GM12878 (cell line): ENCODE measurements around the gene SLC12A2. TPM values are rescaled to one million over a fixed set of nuclear protein-coding genes. Genes with fewer than 3 reads are reported as not detected.

Source experiments
- CHD1 ChIP-seq: IDR thresholded peaks from 2 replicates; pipeline ENCODE4 v1.6.1; 2012; ENCODE audit warnings: low read depth, low read length, improper control_type of control experiment
- CHD4 ChIP-seq: fragments of 200-600 bp; sonication (generic); IDR thresholded peaks from 2 replicates; pipeline ENCODE4 v1.6.1; 2016; ENCODE audit warnings: mild to moderate bottlenecking
- CREM ChIP-seq: IDR thresholded peaks from 2 replicates; pipeline ENCODE4 v1.6.1; 2014; ENCODE audit warnings: antibody characterized with exemption, low read depth
- EZH2 ChIP-seq: IDR thresholded peaks from 2 replicates; pipeline ENCODE4 v1.6.1; 2012; ENCODE audit warnings: low read depth, mild to moderate bottlenecking, control low read depth, inconsistent platforms, low read length, borderline replicate concordance; ENCODE audit not compliant: control insufficient read depth
- FOS ChIP-seq: IDR thresholded peaks from 3 replicates; pipeline ENCODE4 v1.6.1; 2011; ENCODE audit warnings: borderline replicate concordance; ENCODE audit not compliant: insufficient read length; ENCODE audit errors: extremely low read depth
- HDGF ChIP-seq: fragments of 450-650 bp; IDR thresholded peaks from 2 replicates; pipeline ENCODE4 v1.6.1; 2016; ENCODE audit warnings: antibody characterized with exemption
- JUND ChIP-seq: IDR thresholded peaks from 2 replicates; pipeline ENCODE4 v1.6.1; 2012; ENCODE audit warnings: low read depth, mild to moderate bottlenecking, low read length, improper control_type of control experiment, moderate library complexity
- MEF2B ChIP-seq: fragments of 450-650 bp; IDR thresholded peaks from 2 replicates; pipeline ENCODE4 v1.6.1; 2018; ENCODE audit warnings: mild to moderate bottlenecking, moderate library complexity; ENCODE audit not compliant: partially characterized antibody, poor library complexity, severe bottlenecking
- MTA2 ChIP-seq: fragments of 450-650 bp; IDR thresholded peaks from 2 replicates; pipeline ENCODE4 v1.6.1; 2016; ENCODE audit warnings: low read depth, mild to moderate bottlenecking, moderate library complexity
- MXI1 ChIP-seq: fragments of 150-350 bp; IDR thresholded peaks from 2 replicates; pipeline ENCODE4 v1.6.1; 2011; ENCODE audit warnings: low read depth, mild to moderate bottlenecking, inconsistent platforms, low read length, improper control_type of control experiment
- NR2C2 ChIP-seq: IDR thresholded peaks from 2 replicates; pipeline ENCODE4 v1.6.1; 2011; ENCODE audit warnings: borderline replicate concordance, low read depth; ENCODE audit not compliant: control insufficient read depth, insufficient read length
- POLR2A ChIP-seq: IDR thresholded peaks from 2 replicates; pipeline ENCODE4 v1.6.1; 2011; ENCODE audit warnings: low read depth, mild to moderate bottlenecking, low read length
- POLR2AphosphoS2 ChIP-seq: IDR thresholded peaks from 2 replicates; pipeline ENCODE4 v1.6.1; 2011; ENCODE audit warnings: low read depth, mild to moderate bottlenecking, low read length, improper control_type of control experiment, moderate library complexity
- POU2F2 ChIP-seq: IDR thresholded peaks from 3 replicates; pipeline ENCODE4 v1.6.1; 2011; ENCODE audit warnings: low read depth, mild to moderate bottlenecking, low read length, borderline replicate concordance
- RELA ChIP-seq: fragments of 450-650 bp; IDR thresholded peaks from 2 replicates; pipeline ENCODE4 v1.8.0; 2014; ENCODE audit warnings: borderline replicate concordance; ENCODE audit not compliant: partially characterized antibody
- RFX5 ChIP-seq: IDR thresholded peaks from 2 replicates; pipeline ENCODE4 v1.6.1; 2011; ENCODE audit warnings: low read depth, low read length, improper control_type of control experiment
- RUNX3 ChIP-seq: IDR thresholded peaks from 2 replicates; pipeline ENCODE4 v1.6.1; 2012; ENCODE audit warnings: low read length, inconsistent platforms
- SRF ChIP-seq, 2 experiments: IDR thresholded peaks; 2 replicates each; pipeline ENCODE4 v1.6.1; 2011; ENCODE audit warnings: low read depth in 2 of 2, low read length in 2 of 2, mild to moderate bottlenecking in 1 of 2, moderate library complexity in 1 of 2
- TCF12 ChIP-seq: IDR thresholded peaks from 2 replicates; pipeline ENCODE4 v1.6.1; 2011; ENCODE audit warnings: low read depth, mild to moderate bottlenecking, low read length
- YBX1 ChIP-seq: fragments of 450-650 bp; IDR thresholded peaks from 2 replicates; pipeline ENCODE4 v1.6.1; 2016; ENCODE audit warnings: antibody characterized with exemption
- ZNF24 ChIP-seq: fragments of 450-650 bp; IDR thresholded peaks from 2 replicates; pipeline ENCODE4 v1.6.1; 2017; ENCODE audit warnings: antibody characterized with exemption, mild to moderate bottlenecking
- polyA plus RNA-seq, 11 experiments: library from polyadenylated mRNA; depleted of rRNA in 4 of 11; unstranded in 6 of 11; stranded (reverse) in 5 of 11; fragments of >200 nt; fragmentation: Nextera tagmentation in 4 of 11; fragmentation: Illumina TruSeq in 1 of 11; extraction: Ambion mirVana in 4 of 11; extraction: Trizol in 1 of 11; gene quantifications; 1 replicate in 1 of 11; 2 replicates in 10 of 11; pipeline versions ENCODE4 v1.2.1 to v1.2.3, GENCODE V29; 2011 to 2016; ENCODE audit warnings: inconsistent platforms in 2 of 11, missing spikeins in 2 of 11, low read depth in 1 of 11
- total RNA-seq, 4 experiments: library from RNA; depleted of rRNA in 3 of 4; stranded (reverse); fragments of >200 nt in 3 of 4; fragmentation: Illumina TruSeq in 1 of 4; extraction: Trizol in 1 of 4; gene quantifications; 2 replicates each; pipeline versions ENCODE4 v1.2.1 to v1.2.3, GENCODE V29; 2013 to 2021
- TF ChIP-seq, protein P1 (sequence below): fragments of 450-650 bp; IDR thresholded peaks from 2 replicates; pipeline ENCODE4 v1.6.1; 2016; ENCODE audit warnings: mild to moderate bottlenecking

Gene SLC12A2
- total and polyA plus RNA-seq, 10 of the 15 experiments (the other 5 are each of a cell fraction or from before 2014, with no cell fraction given) = 5.1 to 21.8 (median 10.5) TPM

DNA sequence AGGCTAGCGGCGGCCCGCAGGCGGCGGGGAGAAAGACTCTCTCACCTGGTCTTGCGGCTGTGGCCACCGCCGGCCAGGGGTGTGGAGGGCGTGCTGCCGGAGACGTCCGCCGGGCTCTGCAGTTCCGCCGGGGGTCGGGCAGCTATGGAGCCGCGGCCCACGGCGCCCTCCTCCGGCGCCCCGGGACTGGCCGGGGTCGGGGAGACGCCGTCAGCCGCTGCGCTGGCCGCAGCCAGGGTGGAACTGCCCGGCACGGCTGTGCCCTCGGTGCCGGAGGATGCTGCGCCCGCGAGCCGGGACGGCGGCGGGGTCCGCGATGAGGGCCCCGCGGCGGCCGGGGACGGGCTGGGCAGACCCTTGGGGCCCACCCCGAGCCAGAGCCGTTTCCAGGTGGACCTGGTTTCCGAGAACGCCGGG, 253 bp downstream of the SLC12A2 start (continued):
- TF ChIP-seq CHD1 = no peak
- no peak for TF ChIP-seq RFX5
- TF ChIP-seq, protein P1, sequence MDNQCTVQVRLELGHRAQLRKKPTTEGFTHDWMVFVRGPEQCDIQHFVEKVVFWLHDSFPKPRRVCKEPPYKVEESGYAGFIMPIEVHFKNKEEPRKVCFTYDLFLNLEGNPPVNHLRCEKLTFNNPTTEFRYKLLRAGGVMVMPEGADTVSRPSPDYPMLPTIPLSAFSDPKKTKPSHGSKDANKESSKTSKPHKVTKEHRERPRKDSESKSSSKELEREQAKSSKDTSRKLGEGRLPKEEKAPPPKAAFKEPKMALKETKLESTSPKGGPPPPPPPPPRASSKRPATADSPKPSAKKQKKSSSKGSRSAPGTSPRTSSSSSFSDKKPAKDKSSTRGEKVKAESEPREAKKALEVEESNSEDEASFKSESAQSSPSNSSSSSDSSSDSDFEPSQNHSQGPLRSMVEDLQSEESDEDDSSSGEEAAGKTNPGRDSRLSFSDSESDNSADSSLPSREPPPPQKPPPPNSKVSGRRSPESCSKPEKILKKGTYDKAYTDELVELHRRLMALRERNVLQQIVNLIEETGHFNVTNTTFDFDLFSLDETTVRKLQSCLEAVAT = no peak
- no peak for TF ChIP-seq CHD4
- no peak for TF ChIP-seq MTA2
- TF ChIP-seq EZH2 = no peak
- no peak for TF ChIP-seq RELA
- no peak for TF ChIP-seq MXI1
- no peak for TF ChIP-seq POU2F2
- no peak for TF ChIP-seq HDGF
- TF ChIP-seq YBX1 = no peak
- TF ChIP-seq NR2C2 = no peak
- TF ChIP-seq JUND = no peak
- TF ChIP-seq MEF2B = no peak
- TF ChIP-seq FOS = no peak
- TF ChIP-seq POLR2A = no peak
- TF ChIP-seq POLR2AphosphoS2 = no peak
- TF ChIP-seq ZNF24 = 0 out of 2 replicates have a peak, but pooled peaks have one; percentile 4
- peak; percentile 10; the same call in 1 of the 2 replicates for TF ChIP-seq RUNX3
- no peak for TF ChIP-seq SRF (IDR thresholded peaks at IDR 0.05; ENCODE audit: low read depth in 2 of 2, low read length in 2 of 2)
- 0 out of 2 replicates have a peak, but pooled peaks have one; percentile 30 for TF ChIP-seq TCF12
- no peak for TF ChIP-seq CREM
